WTC11 (cell line): Measurements from ENCODE around the gene HIPK2. TPM values are rescaled to one million over a fixed set of nuclear protein-coding genes. Genes with fewer than 3 reads are reported as not detected.

Experiments
- ATAC-seq: fragments of 200-7000 bp; cut with Tn5 transposase; 2 replicates; pipeline ENCODE4 v1.10.0; 2021; ENCODE audit warnings: mild to moderate bottlenecking, moderate library complexity
- CTCF ChIA-PET: fragments of 300-600 bp; sonication (Branson Sonifier 250); formaldehyde crosslinking; loops from one replicate; lab custom pipeline; 2021; ENCODE audit warnings: antibody characterized with exemption; lab: Charles Lee
- POLR2A ChIA-PET: fragments of 350-600 bp; sonication (Branson Sonifier 250); formaldehyde crosslinking; loops from one replicate; lab custom pipeline; 2021; ENCODE audit warnings: antibody characterized with exemption; lab: Charles Lee
- DNase-seq: peaks from one replicate; pipeline ENCODE4 v3.0.0; 2021; ENCODE audit warnings: low spot score
- H3K27ac Mint-ChIP-seq: 2 replicates; pipeline ENCODE4 v1.8.0; 2021; ENCODE audit warnings: mixed read lengths
- H3K27me3 Mint-ChIP-seq: 2 replicates; pipeline ENCODE4 v1.8.0; 2021; ENCODE audit warnings: low read depth, mild to moderate bottlenecking, moderate library complexity, mixed read lengths
- H3K36me3 Mint-ChIP-seq: 2 replicates; pipeline ENCODE4 v1.8.0; 2021; ENCODE audit warnings: mixed read lengths
- H3K4me1 Mint-ChIP-seq: 2 replicates; pipeline ENCODE4 v1.8.0; 2022; ENCODE audit warnings: mixed read lengths
- H3K4me3 Mint-ChIP-seq: 2 replicates; pipeline ENCODE4 v1.8.0; 2021; ENCODE audit warnings: mild to moderate bottlenecking, moderate library complexity, mixed read lengths
- H3K9me3 Mint-ChIP-seq: 2 replicates; pipeline ENCODE4 v1.8.0; 2021; ENCODE audit warnings: mixed read lengths
- AFF4 ChIP-seq: sonication (generic); formaldehyde crosslinking; IDR thresholded peaks from 2 replicates; pipeline ENCODE4 v1.8.1; 2023; ENCODE audit warnings: mild to moderate bottlenecking, missing genetic modification reagents, borderline replicate concordance
- CREB1 ChIP-seq: sonication (generic); formaldehyde crosslinking; IDR thresholded peaks from 2 replicates; pipeline ENCODE4 v1.8.0; 2023; ENCODE audit warnings: mild to moderate bottlenecking, missing genetic modification reagents
- CTCF ChIP-seq: fragments of 200-600 bp; IDR thresholded peaks from 2 replicates; pipeline ENCODE4 v1.8.0; 2022; ENCODE audit warnings: antibody characterized with exemption
- E2F1 ChIP-seq: sonication (generic); formaldehyde crosslinking; IDR thresholded peaks from 2 replicates; pipeline ENCODE4 v1.8.0; 2022; ENCODE audit warnings: mild to moderate bottlenecking, missing genetic modification reagents
- E2F4 ChIP-seq: sonication (generic); formaldehyde crosslinking; IDR thresholded peaks from 2 replicates; pipeline ENCODE4 v1.8.1; 2022; ENCODE audit warnings: low read depth, mild to moderate bottlenecking, moderate library complexity, missing genetic modification reagents, borderline replicate concordance
- ETV6 ChIP-seq: sonication (generic); formaldehyde crosslinking; IDR thresholded peaks from 2 replicates; pipeline ENCODE4 v1.8.1; 2022; ENCODE audit warnings: mild to moderate bottlenecking, missing genetic modification reagents
- IRF1 ChIP-seq: sonication (generic); formaldehyde crosslinking; IDR thresholded peaks from 2 replicates; pipeline ENCODE4 v1.8.0; 2023; ENCODE audit warnings: missing genetic modification reagents
- JUN ChIP-seq: sonication (generic); formaldehyde crosslinking; IDR thresholded peaks from 2 replicates; pipeline ENCODE4 v1.8.0; 2023; ENCODE audit warnings: mild to moderate bottlenecking, missing genetic modification reagents
- MAX ChIP-seq: sonication (generic); formaldehyde crosslinking; IDR thresholded peaks from 2 replicates; pipeline ENCODE4 v1.8.0; 2022; ENCODE audit warnings: mild to moderate bottlenecking, missing genetic modification reagents
- MXD4 ChIP-seq: fragments of 250-450 bp; sonication (Bioruptor Pico); IDR thresholded peaks from 2 replicates; pipeline ENCODE4 v1.8.0; 2021; ENCODE audit warnings: mild to moderate bottlenecking, moderate library complexity, borderline replicate concordance
- PRDM15 ChIP-seq: sonication (generic); formaldehyde crosslinking; IDR thresholded peaks from 2 replicates; pipeline ENCODE4 v1.8.0; 2022; ENCODE audit warnings: missing genetic modification reagents
- PREB ChIP-seq: sonication (generic); formaldehyde crosslinking; IDR thresholded peaks from 2 replicates; pipeline ENCODE4 v1.8.1; 2022; ENCODE audit warnings: mild to moderate bottlenecking, missing genetic modification reagents, moderate library complexity, borderline replicate concordance
- SP1 ChIP-seq: sonication (generic); formaldehyde crosslinking; conservative IDR thresholded peaks from 2 replicates; pipeline ENCODE4 v1.8.1; 2022; ENCODE audit warnings: missing genetic modification reagents
- STAT6 ChIP-seq: sonication (generic); formaldehyde crosslinking; conservative IDR thresholded peaks from 2 replicates; pipeline ENCODE4 v1.8.1; 2023; ENCODE audit warnings: mild to moderate bottlenecking, low read depth, missing genetic modification reagents, moderate library complexity
- ZBTB43 ChIP-seq: sonication (generic); formaldehyde crosslinking; IDR thresholded peaks from 2 replicates; pipeline ENCODE4 v1.8.1; 2023; ENCODE audit warnings: mild to moderate bottlenecking, missing genetic modification reagents
- total RNA-seq: library from RNA; stranded (reverse); gene quantifications from 3 replicates; pipeline ENCODE4 v1.2.3, GENCODE V29; 2021

Gene HIPK2
- total RNA-seq, 1 experiment from 2014 or later = 25.3 TPM

- TF ChIP-seq AFF4 (CRISPR knock-in tag) (no peak), MXD4 (no peak), E2F1 (CRISPR knock-in tag) (no peak), E2F4 (CRISPR knock-in tag) (no peak), IRF1 (CRISPR knock-in tag) (no peak), ETV6 (CRISPR knock-in tag) (no peak), PREB (no peak), SP1 (CRISPR knock-in tag) (no peak)
Observed at GRCh38 chr7:139727151-139727705, 50.6 kb downstream of the HIPK2 start (continued).

GRCh38 chr7:139726485-139726869 is 51.3 kb downstream of the HIPK2 start:
- H3K36me3 Mint-ChIP-seq = peaks cover 3% of the 10 kb centered on the region; the same call in 1 of the 2 replicates
- peaks cover 22% of the 10 kb centered on the region for H3K4me1 Mint-ChIP-seq
- no peak overlapping the region for H3K4me3 Mint-ChIP-seq
- DNase-seq (no peak), ATAC-seq (no peak)
- no peak overlapping the region; the same call in 1 of the 2 replicates for H3K27ac Mint-ChIP-seq
- 0 out of 2 replicates have a peak, but pooled peaks cover 3% of the 10 kb centered on the region for H3K9me3 Mint-ChIP-seq
- POLR2A ChIA-PET = no interaction called here
- CTCF ChIA-PET = no interaction called here
- no peaks in the 10 kb centered on the region for H3K27me3 Mint-ChIP-seq
- TF ChIP-seq PRDM15 (CRISPR knock-in tag) (no peak), JUN (CRISPR knock-in tag) (no peak), ZBTB43 (CRISPR knock-in tag) (no peak), CREB1 (CRISPR knock-in tag) (no peak), MAX (CRISPR knock-in tag) (no peak), STAT6 (no peak), CTCF (no peak)
